Heart left ventricle (tissue), 16 donors: ENCODE measurements around the gene CRYBG1. TPM values are rescaled to one million over a fixed set of nuclear protein-coding genes. Genes with fewer than 3 reads are reported as not detected.

Experiments used
- ATAC-seq, 4 donors: fragments of 200-7000 bp; cut with Tn5 transposase; one replicate each; pipeline ENCODE4 v1.9.1; 2020 to 2022; ENCODE audit warnings: moderate library complexity in 4 of 4, mild to moderate bottlenecking in 3 of 4, moderate number of reproducible peaks in 1 of 4
- DNase-seq, 5 donors: peaks; one replicate each; pipeline ENCODE4 v3.0.0-alpha.2; 2020
- H3K27ac ChIP-seq, 12 donors: fragments of 200-600 bp; sonication (generic) in 4 of 12; one replicate each; pipeline versions ENCODE4 v1.5.0 to v1.8.0; 2016 to 2022; ENCODE audit warnings: mild to moderate bottlenecking in 2 of 12
- H3K27me3 ChIP-seq, 9 donors: fragments of 200-600 bp; sonication (generic) in 2 of 9; one replicate each; pipeline versions ENCODE4 v1.5.1 to v1.8.0; 2016 to 2022; ENCODE audit warnings: mild to moderate bottlenecking in 3 of 9
- H3K36me3 ChIP-seq, 9 donors: fragments of 200-600 bp; sonication (generic) in 2 of 9; one replicate each; pipeline versions ENCODE4 v1.5.0 to v1.8.0; 2018 to 2022; ENCODE audit warnings: mild to moderate bottlenecking in 2 of 9
- H3K4me1 ChIP-seq, 12 donors: fragments of 200-600 bp; sonication (generic) in 4 of 12; one replicate each; pipeline versions ENCODE4 v1.5.0 to v1.8.0; 2016 to 2022; ENCODE audit warnings: mild to moderate bottlenecking in 3 of 12
- H3K4me3 ChIP-seq, 12 donors: fragments of 200-600 bp; sonication (generic) in 4 of 12; one replicate each; pipeline versions ENCODE4 v1.5.0 to v1.8.0; 2017 to 2022; ENCODE audit warnings: mild to moderate bottlenecking in 9 of 12, moderate library complexity in 4 of 12
- H3K9me3 ChIP-seq, 12 donors: fragments of 200-600 bp; sonication (generic) in 4 of 12; one replicate each; pipeline versions ENCODE4 v1.5.0 to v1.8.0; 2016 to 2022; ENCODE audit warnings: mild to moderate bottlenecking in 1 of 12
- POLR2A ChIP-seq, 2 donors: fragments of 450-650 bp; IDR thresholded peaks; one replicate each; pipeline ENCODE4 v1.6.1; 2017; ENCODE audit warnings: antibody characterized with exemption in 2 of 2, mild to moderate bottlenecking in 2 of 2, moderate library complexity in 2 of 2
- WGBS, 4 donors: extraction: QIAGEN DNeasy Blood & Tissue Kit in 2 of 4; methylation state at CpG; one replicate each; pipeline versions ENCODE4 v1.1.5 to v1.1.7; 2013 to 2018; 5-methylcytosine and 5-hydroxymethylcytosine counted together
- intact Hi-C, 10 donors: fragments of 100-400 bp; cut with DNase I; formaldehyde crosslinking; loops; one replicate each; pipeline versions ENCODE4 v1.11.1 to v1.14.2; 2022
- polyA plus RNA-seq, 2 donors: library from polyadenylated mRNA; stranded (reverse); fragments of 200-250 nt; gene quantifications; one replicate each; pipeline ENCODE4 v1.2.3, GENCODE V29; 2013
- total RNA-seq, 9 donors: library from RNA; depleted of rRNA in 2 of 9; stranded (reverse); fragments of >200 nt in 2 of 9; fragmentation: NEBNext Ultra II Directional in 3 of 9; extraction: Animal tissue kit (Norgen Biotek cat#: 25700) in 3 of 9; gene quantifications; one replicate each; pipeline versions ENCODE4 v1.1.0 to v1.2.4, GENCODE V29; 2016 to 2023
- TF ChIP-seq, protein P1 (sequence below), 12 donors: fragments of 200-600 bp; sonication (generic) in 4 of 12; IDR thresholded peaks; one replicate each; pipeline versions ENCODE4 v1.5.0 to v1.8.0; 2018 to 2022; ENCODE audit warnings: antibody characterized with exemption in 12 of 12, mild to moderate bottlenecking in 5 of 12
- donor health status: ischemic (EF 13 %, LVEDD 7.1; RV severe dilation, severe dysfunction).
- donor health status: healthy with polysubstance abuse.
- donor health status: DM: no; HTN: yes; CAD: no.
- donor health status: DM: no; HTN: no; CAD: no.
- donor health status: ischemic (EF 25% LVEDD 6.9; RV normal size, moderate dysfunction).
- donor health status: ischemic (EF 25% LVEDD 5.7; RV mildly dilated, moderate dysfunction).
- donor health status: healthy.
- donor health status: DM: yes; HTN: yes; CAD: no.
- donor health status: ischemic (EF 35%, LVEDD 5.7; RV mildly dilated, moderate dysfunction).
- donor health status: nonischemic (EF 11% LVEDD 7.7; RV severe dilation, severe dysfunction).
- donor health status: DM: yes; HTN: yes; CAD: no.
- donor health status: PGD.
- donor health status: ischemic (EF 29% LVEDD 5.4; RV normal size, mild dysfunction).
- donor health status: nonischemic (EF 23%, LVEDD 6.1; RV moderate dilation, normal function).

CRYBG1 gene
- total and polyA plus RNA-seq, 11 donors = 0.42 to 17.7 (median 1.5) TPM

DNA sequence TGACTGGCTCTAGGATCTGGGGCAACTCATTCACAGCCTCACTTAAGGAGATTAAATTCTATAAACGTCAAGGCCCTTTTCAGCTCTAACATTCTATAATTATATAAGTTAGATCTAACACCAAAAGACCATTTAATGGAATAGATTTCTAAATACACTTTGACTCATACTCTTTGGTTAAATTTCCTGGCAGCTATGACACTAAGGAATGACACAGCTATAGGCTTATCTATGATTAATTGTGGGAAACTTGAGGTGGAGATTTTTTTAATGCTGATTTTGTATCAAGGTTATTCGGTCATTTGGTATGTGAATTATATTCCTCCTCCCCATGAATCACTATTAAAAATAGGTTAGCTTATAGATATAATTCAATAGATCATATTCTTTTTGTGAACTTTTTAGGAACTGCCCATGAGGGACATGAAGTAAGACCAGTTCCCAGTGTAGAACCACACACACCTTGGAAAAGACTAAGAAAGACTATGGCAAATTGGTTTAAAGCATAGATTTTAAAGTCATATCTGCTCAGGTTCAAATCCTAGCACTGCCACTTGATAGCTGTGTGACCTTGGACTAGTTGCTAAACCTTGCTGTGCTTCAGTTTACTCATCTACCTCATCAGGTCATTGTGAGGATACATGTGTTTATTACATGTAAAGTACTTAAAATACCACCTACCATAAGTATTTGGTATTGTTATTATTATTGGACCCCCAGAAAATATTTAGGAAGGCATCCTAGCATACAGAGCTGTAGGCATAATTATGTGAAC is 116.0 kb downstream of the CRYBG1 start:
- DNase-seq (no peak), ATAC-seq (no peak)
- Histone ChIP-seq H3K4me3 (no peak overlapping the region), H3K27ac (no peak overlapping the region), H3K4me1 (peaks cover 0 to 12% (median 0%) of the 10 kb centered on the region in 12 donors), H3K27me3 (peaks cover 0 to 13% (median 0%) of the 10 kb centered on the region in 9 donors), H3K36me3 (no peaks in the 10 kb centered on the region), H3K9me3 (no peaks in the 10 kb centered on the region)
- intact Hi-C loops = no loop called here
- TF ChIP-seq, protein P1, sequence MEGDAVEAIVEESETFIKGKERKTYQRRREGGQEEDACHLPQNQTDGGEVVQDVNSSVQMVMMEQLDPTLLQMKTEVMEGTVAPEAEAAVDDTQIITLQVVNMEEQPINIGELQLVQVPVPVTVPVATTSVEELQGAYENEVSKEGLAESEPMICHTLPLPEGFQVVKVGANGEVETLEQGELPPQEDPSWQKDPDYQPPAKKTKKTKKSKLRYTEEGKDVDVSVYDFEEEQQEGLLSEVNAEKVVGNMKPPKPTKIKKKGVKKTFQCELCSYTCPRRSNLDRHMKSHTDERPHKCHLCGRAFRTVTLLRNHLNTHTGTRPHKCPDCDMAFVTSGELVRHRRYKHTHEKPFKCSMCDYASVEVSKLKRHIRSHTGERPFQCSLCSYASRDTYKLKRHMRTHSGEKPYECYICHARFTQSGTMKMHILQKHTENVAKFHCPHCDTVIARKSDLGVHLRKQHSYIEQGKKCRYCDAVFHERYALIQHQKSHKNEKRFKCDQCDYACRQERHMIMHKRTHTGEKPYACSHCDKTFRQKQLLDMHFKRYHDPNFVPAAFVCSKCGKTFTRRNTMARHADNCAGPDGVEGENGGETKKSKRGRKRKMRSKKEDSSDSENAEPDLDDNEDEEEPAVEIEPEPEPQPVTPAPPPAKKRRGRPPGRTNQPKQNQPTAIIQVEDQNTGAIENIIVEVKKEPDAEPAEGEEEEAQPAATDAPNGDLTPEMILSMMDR (IDR thresholded peaks at IDR 0.05) = no peak
- TF ChIP-seq POLR2A (IDR thresholded peaks at IDR 0.05) = no peak
- WGBS, 4 donors = 71 to 78% (median 76%) methylated on average over 2 of the region's 2 CpGs

DNA sequence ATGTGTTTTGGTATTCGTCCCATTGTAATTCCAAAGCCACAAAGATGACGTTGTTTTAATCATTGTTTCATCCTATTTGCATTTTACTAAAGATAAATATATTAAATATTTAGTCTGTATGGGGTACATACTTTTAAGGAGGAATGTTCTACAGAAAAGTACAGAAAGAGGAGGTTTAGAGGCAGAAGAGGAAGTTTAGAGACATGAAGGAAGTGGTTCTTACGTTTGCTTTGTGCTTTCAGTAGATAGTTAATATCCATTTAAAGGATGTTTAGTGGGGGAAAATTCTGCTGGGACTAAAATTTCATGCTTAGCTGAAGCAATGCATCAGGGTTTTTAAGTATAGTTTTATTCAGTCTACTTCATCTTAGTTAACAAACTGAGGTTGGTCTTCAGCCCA is 116.6 kb downstream of the CRYBG1 start:
- Histone ChIP-seq H3K27me3 (peaks cover 0 to 13% (median 0%) of the 10 kb centered on the region in 9 donors), H3K4me3 (no peak overlapping the region), H3K9me3 (no peaks in the 10 kb centered on the region), H3K36me3 (no peaks in the 10 kb centered on the region), H3K27ac (peak overlapping the region in 1 of 12 donors; percentile 44), H3K4me1 (peaks cover 0 to 12% (median 0%) of the 10 kb centered on the region in 12 donors)
- WGBS, 4 donors = 64 to 75% (median 69%) methylated on average over 3 of the region's 3 CpGs
- DNase-seq = no peak
- no peak for ATAC-seq
- TF ChIP-seq POLR2A (IDR thresholded peaks at IDR 0.05) = no peak
- TF ChIP-seq, protein P1 (IDR thresholded peaks at IDR 0.05) = no peak
- intact Hi-C loops = no loop called here

DNA sequence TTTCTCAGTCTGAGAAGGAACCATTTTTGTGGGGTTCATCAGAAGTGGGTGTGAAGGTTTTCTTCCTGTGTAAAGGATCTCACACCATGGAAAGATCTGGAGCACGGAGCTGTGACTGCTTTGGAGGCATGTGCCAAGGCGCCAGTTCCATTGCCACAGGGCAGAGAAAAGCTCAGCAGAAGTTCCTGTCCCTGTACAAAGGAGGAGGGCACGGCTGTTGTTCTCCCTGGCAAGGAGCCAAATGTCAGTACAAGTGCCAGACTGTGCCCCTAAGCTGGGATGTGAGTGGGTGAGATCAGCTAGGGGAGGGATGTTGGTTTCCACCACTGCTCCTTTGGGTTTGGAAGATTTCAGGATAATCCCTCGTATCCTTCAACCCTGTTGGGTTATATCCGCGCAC is 117.3 kb downstream of the CRYBG1 start:
- Histone ChIP-seq H3K4me1 (peaks cover 0 to 12% (median 0%) of the 10 kb centered on the region in 12 donors), H3K4me3 (no peak overlapping the region), H3K27ac (peak overlapping the region in 1 of 12 donors; percentile 44), H3K9me3 (no peaks in the 10 kb centered on the region), H3K36me3 (no peaks in the 10 kb centered on the region), H3K27me3 (peaks cover 0 to 13% (median 0%) of the 10 kb centered on the region in 9 donors)
- TF ChIP-seq POLR2A (IDR thresholded peaks at IDR 0.05) = no peak
- TF ChIP-seq, protein P1 (IDR thresholded peaks at IDR 0.05) = no peak
- ATAC-seq (no peak), DNase-seq (peak in 2 of 5 donors; percentile 22 to 35)
- intact Hi-C loops = no loop called here
- 69 to 75% (median 74%) methylated on average over 6 of the region's 6 CpGs for WGBS, 4 donors

DNA sequence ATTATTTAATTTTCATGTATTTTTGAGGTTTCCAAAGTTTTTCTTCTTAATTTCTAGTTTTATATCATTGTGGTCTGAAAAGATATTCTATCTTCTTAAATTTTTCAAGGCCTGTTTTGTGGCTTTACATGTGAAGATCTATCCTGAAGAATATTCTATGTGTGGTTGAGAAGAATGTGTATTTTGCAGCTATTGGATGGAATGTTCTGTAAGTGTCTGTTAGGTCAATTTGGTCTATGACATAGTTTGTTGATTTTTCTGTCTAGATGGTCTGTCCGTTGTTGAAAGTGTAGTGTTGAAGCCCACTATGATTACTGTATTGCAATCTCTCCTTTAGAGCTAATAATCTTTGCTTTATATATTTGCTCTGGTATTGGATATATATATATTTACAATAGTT is 125.7 kb downstream of the CRYBG1 start:
- no peaks in the 10 kb centered on the region for H3K4me1 ChIP-seq
- ATAC-seq = no peak
- TF ChIP-seq, protein P1 (IDR thresholded peaks at IDR 0.05) = no peak
- TF ChIP-seq POLR2A (IDR thresholded peaks at IDR 0.05) = no peak
- peaks cover 0 to 4% (median 0%) of the 10 kb centered on the region in 12 donors for H3K9me3 ChIP-seq
- WGBS, 4 donors = 69 to 87% (median 81%) methylated on average over 1 of the region's 1 CpG
- DNase-seq = no peak
- H3K27me3 ChIP-seq = no peaks in the 10 kb centered on the region
- H3K4me3 ChIP-seq = no peak overlapping the region
- H3K27ac ChIP-seq = no peak overlapping the region
- H3K36me3 ChIP-seq = no peaks in the 10 kb centered on the region
- intact Hi-C loops = no loop called here
